Astrocyte of the hippocampus (primary cell): ENCODE results near the gene CCNK.
A peak's percentile ranks its signal among the peaks of the same experiment; 100 is the strongest.

Experiments used
- DNase-seq: peaks from one replicate; pipeline ENCODE4 v3.0.0; 2011; ENCODE audit warnings: low read depth, low spot score

CCNK gene

GRCh38 chr14:99480917-99481744 is at the start of gene CCNK:
Gene CCNK (plus strand): TSS chr14:99481409. CDS start chr14:99492678, 11,269 bp downstream.
- DNase-seq, result peak; percentile 100

DNA sequence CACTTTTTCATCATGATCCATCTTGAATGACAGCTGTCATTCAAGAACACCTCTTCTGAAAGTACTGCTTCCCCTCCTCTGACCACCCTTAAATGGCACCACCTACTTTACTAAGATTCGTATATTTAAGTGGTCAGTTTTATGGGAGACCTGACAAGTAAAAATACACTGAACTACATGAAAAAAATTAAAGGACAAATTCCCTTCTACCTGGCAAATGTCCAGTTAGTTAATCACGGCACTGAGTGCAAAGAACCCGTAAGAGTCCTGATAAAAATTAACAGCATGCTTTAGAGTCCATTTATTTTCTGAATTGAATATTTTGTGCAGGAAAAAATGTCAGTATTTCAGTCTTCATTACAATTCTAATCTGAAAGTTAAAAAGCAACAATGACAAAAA is 49.2 kb upstream of the CCNK start:
- DNase-seq, result no peak

DNA sequence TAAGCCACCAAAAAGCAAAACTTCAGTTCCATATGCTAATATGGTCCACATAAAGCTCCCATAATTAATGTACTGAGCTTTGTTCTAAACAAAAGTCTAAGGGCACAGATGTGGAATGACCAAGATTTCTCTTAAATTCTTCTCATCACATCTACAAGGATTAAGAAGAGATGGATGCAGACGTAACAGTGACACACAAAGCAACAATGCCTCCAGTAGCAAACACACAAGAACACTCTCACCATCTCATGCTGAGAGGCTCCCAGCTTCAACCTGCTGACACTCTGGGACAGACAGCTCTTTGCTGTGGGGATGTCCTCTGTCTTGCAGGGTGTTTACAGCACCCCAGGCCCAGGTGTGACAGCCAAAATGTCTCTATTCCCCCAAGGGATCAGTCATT is 48.7 kb upstream of the CCNK start:
- no peak for DNase-seq

DNA sequence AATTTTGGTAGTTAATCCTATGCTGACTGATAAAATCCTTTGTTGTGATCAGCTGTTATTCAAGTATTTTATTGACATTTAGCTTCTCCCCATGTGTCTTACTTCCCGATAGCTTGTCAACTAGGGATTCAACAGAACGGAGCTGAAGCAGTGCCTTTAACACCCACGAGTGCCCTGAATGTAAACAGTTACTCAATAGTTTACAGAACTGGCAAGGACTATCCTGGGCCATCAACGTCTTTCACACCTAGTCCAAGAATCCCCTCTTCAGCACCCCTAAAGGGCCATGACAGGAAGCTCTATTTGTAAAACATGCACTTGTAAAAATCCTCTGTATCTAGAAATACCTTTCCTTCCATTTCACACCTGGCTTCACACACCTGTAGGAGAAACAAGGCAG is 45.9 kb upstream of the CCNK start:
- no peak for DNase-seq

DNA sequence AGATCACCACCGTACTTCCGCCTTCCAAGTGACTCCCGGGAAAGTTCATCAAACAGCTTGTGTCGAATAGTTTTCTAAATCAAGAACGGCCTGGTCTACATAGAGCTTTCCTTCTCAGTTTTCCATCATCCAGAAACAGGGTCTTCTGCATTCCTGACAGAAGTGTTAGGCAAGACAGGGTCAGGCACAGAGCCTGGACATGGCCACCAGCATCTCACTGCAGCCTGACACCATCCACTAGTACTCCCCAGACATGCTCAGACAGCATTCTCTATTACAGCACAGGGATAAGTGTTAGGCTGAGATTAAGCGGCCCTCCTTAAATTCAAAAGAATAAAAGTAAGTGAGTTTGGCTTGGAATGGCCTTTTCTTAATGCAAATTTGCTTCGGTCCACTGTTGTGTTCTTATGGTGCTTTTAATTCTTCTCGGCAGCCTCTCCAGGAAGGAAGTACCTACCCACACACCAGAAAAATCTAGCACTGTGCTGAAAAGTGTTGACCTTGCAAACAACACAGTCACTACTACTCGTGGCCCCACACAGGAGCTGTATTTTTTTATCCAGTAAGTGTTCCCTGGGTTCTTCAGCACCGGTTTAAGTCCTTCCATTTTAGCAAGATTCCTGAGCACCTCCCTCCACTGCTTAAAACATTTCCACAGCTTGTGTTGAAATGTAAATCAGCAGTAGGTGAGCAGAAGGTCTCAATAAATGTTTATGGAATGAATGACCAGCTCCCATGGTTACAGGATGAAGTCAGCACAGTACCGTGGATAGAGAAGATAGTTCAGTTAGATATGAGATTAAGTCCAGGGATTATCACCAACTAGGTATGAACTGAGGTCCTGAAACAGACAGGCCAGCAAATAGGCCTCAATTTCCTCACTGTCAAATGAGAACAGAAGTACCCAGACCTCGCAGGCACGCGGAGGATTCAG is 44.7 kb upstream of the CCNK start:
- DNase-seq, result peak; percentile 26

GRCh38 chr14:99437706-99438105 is 43.5 kb upstream of the CCNK start:
- DNase-seq, result no peak

GRCh38 chr14:99440278-99440677 is 40.9 kb upstream of the CCNK start:
- DNase-seq, result no peak

- no peak for DNase-seq
Observed at GRCh38 chr14:99441157-99441870, 39.9 kb upstream of the CCNK start.

GRCh38 chr14:99441918-99442317 is 39.3 kb upstream of the CCNK start:
- no peak for DNase-seq

GRCh38 chr14:99445931-99446330 is 35.3 kb upstream of the CCNK start:
- no peak for DNase-seq

DNA sequence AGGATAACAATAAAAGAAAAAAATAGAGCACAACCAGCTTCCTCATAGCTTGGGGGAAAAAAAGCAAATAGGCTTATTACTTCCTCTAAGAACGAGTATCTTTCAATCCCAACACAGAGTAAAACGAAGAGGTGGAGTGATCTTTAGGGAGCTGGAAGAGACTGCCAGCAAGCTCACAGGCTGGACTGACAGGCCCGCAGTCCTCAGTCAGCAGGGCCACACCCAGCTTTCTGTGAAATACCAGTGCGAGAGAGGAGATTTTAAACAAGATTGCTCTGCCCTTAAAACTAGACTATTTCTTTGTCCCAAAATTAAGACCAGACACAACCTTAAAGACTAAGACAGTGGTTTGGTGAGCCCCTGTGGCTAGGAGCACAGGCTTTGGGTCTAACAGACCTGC is 33.5 kb upstream of the CCNK start:
- no peak for DNase-seq

DNA sequence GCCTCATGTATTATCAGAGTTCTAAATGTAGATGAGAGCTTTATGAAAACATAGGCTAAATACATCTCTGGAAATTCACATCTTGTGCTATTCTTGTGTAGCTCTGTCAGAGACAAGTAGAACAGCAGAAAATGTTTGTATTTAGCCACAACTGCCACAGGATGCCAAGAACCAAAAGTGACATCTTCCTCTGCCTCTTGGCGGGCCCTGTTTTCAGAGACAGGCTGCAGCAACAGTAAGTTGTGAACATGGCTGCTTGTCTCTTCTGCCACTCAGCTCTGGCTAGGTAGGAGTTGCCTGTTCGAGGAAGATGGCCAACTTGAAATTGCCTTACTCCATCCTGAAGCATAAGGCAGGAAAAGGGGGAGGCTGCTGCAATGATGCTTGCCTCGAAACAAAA is 30.9 kb upstream of the CCNK start:
- no peak for DNase-seq

DNA sequence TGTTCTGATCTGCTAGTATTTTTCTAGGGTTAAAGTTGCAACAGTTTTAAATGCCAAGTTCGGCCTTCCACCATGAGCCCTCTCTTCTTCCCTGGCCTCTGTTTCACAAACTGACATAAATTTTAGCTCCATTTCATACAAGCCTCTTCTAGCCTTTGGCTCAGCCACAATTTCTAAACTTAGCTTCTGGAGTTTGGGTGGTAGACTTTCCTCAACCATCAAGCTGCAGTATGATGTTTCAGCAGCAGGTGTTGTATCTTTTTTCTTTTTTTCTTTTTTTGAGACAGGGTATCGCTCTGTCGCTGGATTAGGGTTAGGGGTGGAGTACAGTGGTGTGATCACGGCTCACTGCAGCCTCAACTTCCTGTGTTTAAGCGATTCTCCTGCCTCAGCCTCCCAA is 30.0 kb upstream of the CCNK start:
- no peak for DNase-seq

DNA sequence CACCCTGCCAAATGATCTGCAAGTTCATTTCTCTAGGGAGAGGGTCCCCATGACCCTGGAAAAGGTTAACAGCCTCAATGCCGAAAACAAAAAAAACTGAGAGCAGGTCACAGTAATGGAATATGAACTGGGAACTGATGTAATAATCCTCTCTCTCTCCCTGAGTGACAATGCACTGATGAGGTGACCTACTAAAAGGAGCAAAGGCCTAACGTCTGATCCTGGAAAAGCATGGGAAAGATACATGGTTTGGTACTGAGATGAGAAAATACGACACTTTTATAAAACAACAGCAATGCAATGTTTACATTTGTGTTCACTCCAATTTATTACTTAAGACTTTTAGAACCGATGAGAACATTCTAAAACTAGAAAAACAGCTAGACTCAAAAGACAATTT is 28.2 kb upstream of the CCNK start:
- no peak for DNase-seq

GRCh38 chr14:99454246-99454645 is 27.0 kb upstream of the CCNK start:
- no peak for DNase-seq

GRCh38 chr14:99459481-99460100 is 21.6 kb upstream of the CCNK start:
- DNase-seq, result no peak

GRCh38 chr14:99460793-99461192 is 20.4 kb upstream of the CCNK start:
- no peak for DNase-seq

DNA sequence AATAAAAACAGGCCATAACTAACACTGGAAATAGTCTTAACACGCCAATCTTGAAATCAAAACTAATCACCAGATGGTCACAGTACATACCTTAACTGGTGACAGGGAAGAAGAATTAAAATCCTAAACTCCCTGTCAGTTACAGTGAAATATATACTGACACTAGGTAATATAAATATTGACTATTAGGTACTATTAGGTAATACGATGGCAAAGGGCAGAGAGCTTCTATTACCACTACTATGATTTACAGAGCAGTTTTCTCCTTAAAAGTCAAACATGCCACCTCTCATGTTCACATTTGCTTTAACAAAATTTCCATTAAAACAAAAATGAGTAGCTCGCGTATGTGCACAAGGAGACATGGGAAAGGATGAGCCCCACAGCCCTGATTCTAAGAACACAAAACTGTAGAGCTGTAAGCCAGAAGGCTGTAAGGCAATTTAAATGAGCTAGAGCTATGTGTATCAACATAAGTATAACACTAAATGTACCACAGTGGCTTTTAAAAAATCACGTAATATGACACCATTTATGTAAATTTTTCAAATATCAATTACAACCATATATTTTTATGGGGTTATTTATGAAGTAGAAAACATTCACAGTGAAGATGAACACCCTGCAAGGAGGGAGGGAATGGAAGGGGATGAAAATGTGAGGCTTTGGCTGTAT is 19.7 kb upstream of the CCNK start:
- no peak for DNase-seq

DNA sequence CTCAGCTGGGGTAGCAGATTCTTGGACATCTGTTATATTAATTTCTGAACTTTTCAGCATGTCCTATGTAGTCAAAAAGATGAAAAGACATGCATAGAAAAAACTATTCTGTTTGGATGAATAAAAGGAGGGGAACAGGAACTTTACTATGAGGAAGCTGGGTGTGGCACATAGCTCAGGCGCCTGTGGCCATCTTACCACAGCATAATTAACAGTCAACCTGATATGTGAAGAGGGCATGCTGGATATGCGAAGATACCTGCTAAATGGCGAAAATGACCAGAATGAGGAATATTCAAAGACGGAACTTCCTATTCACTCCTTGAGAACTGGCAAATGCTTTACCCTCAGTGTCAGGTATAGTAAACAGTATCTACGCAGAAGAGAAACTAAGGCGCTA is 19.0 kb upstream of the CCNK start:
- no peak for DNase-seq

DNA sequence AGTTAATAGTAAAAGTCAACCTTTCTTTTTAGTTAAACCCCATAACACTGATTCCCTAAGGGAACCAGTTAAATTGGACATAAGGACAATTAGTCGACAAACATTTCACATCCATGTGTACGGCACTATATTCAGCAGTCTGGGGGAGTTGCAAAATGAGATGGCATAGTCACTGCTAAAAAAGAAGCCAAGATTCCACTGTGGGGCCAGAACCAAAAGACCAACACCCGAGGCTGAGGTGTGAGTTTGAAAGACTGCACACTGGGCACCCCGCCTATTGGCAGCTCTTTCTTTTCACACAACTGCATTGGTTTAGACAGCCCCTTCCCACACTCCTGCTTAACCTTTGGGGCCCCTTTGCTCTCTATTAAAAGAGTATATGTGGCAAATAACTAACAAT is 17.2 kb upstream of the CCNK start:
- DNase-seq, result no peak

DNA sequence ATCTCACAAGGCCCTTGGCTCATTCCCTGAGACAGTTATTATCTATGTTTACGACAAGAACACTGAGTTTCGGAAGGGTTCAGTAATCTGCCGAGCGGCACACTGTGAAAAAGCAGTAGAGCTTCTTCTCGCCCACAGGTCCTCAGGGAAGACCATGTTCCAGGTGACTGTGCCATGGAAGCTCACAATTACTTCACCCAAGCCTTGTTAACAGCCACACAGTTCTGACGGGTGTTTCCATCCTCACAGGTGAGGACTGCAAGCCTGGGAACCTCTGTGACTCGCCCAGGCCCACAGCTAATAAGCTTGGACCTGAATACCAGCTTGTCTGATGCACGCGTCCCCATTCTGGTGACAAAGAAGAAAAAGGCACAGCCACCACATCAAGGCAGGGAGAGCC is 15.9 kb upstream of the CCNK start:
- DNase-seq, result no peak
